Thoracic aorta (tissue), 2 donors: ENCODE data around the gene KRT13. TPM values are rescaled to one million over a fixed set of nuclear protein-coding genes. Genes with fewer than 3 reads are reported as not detected.

Experiments used
- ATAC-seq: fragments of 150-250 bp; one replicate; pipeline ENCODE4 v1.8.0; 2017; ENCODE audit warnings: low read depth; ENCODE audit not compliant: insufficient number of reproducible peaks, low FRiP score
- DNase-seq: peaks from one replicate; pipeline ENCODE4 v3.0.0-alpha.2; 2020; ENCODE audit warnings: low spot score
- H3K27ac ChIP-seq, 2 donors: fragments of 200-600 bp; sonication (generic); 1 replicate in 1 of 2; 2 replicates in 1 of 2; pipeline ENCODE4 v1.5.1; 2016; ENCODE audit warnings: mild to moderate bottlenecking in 2 of 2, moderate library complexity in 2 of 2
- H3K27me3 ChIP-seq: fragments of 200-600 bp; sonication (generic); replicated peaks from 2 replicates; pipeline ENCODE4 v1.6.0; 2016; ENCODE audit warnings: mild to moderate bottlenecking; ENCODE audit not compliant: insufficient read depth
- H3K36me3 ChIP-seq: fragments of 200-600 bp; sonication (generic); one replicate; pipeline ENCODE4 v1.5.1; 2016
- H3K4me1 ChIP-seq, 2 donors: fragments of 200-600 bp; sonication (generic); 1 replicate in 1 of 2; 2 replicates in 1 of 2; pipeline versions ENCODE4 v1.5.1 to v1.6.0; 2016; ENCODE audit warnings: low read depth in 2 of 2, mild to moderate bottlenecking in 1 of 2; ENCODE audit not compliant: control insufficient read depth in 1 of 2
- H3K4me3 ChIP-seq: fragments of 200-600 bp; sonication (generic); 2 replicates; pipeline ENCODE4 v1.5.1; 2016; ENCODE audit warnings: mild to moderate bottlenecking
- H3K9me3 ChIP-seq: fragments of 200-600 bp; sonication (generic); 2 replicates; pipeline ENCODE4 v1.5.1; 2016
- CTCF ChIP-seq: fragments of 200-600 bp; sonication (generic); IDR thresholded peaks from one replicate; pipeline ENCODE4 v1.5.1; 2019; ENCODE audit warnings: antibody characterized with exemption
- total RNA-seq, 2 donors: library from RNA; depleted of rRNA; stranded (reverse); fragments of >200 nt; gene quantifications; one replicate each; pipeline versions ENCODE4 v1.1.0 to v1.2.3, GENCODE V29; 2016

Gene KRT13
- total RNA-seq, 2 donors from 2014 or later: 1.4 TPM; not detected in 1

GRCh38 chr17:41468346-41468745 lies 37.1 kb downstream of the KRT13 start:
- no peak for TF ChIP-seq CTCF
- H3K9me3 ChIP-seq: no peaks in the 10 kb centered on the region
- H3K36me3 ChIP-seq: no peaks in the 10 kb centered on the region
- H3K4me3 ChIP-seq: no peak overlapping the region
- peaks cover 0 to 7% of the 10 kb centered on the region in 2 donors for H3K4me1 ChIP-seq
- DNase-seq (no peak), ATAC-seq (no peak)
- H3K27me3 ChIP-seq: no peaks in the 10 kb centered on the region
- H3K27ac ChIP-seq: no peak overlapping the region

GRCh38 chr17:41467561-41467960 lies 37.9 kb downstream of the KRT13 start:
- Histone ChIP-seq H3K27ac (no peak overlapping the region), H3K9me3 (no peaks in the 10 kb centered on the region), H3K4me1 (peaks cover 0 to 7% of the 10 kb centered on the region in 2 donors), H3K27me3 (no peaks in the 10 kb centered on the region), H3K36me3 (no peaks in the 10 kb centered on the region), H3K4me3 (no peak overlapping the region)
- no peak for TF ChIP-seq CTCF
- DNase-seq (no peak), ATAC-seq (no peak)

GRCh38 chr17:41466988-41467387 lies 38.4 kb downstream of the KRT13 start, which contains the start of gene KRT32:
KRT32 (minus strand) TSS chr17:41467386; CDS start chr17:41467325, 61 bp downstream.
- no peak for TF ChIP-seq CTCF
- Histone ChIP-seq H3K4me1 (peaks cover 0 to 7% of the 10 kb centered on the region in 2 donors), H3K4me3 (no peak within 1 kb of the TSS), H3K36me3 (no peaks in the 10 kb centered on the region), H3K27ac (no peak within 1 kb of the TSS), H3K27me3 (no peaks in the 10 kb centered on the region), H3K9me3 (no peaks in the 10 kb centered on the region)
- ATAC-seq (no peak), DNase-seq (no peak)

- DNase-seq (peak; percentile 21), ATAC-seq (no peak)
- H3K9me3 ChIP-seq: no peaks in the 10 kb centered on the region
- no peak for TF ChIP-seq CTCF
- peaks cover 0 to 7% of the 10 kb centered on the region in 2 donors for H3K4me1 ChIP-seq
- no peaks in the 10 kb centered on the region for H3K27me3 ChIP-seq
- no peaks in the 10 kb centered on the region for H3K36me3 ChIP-seq
- no peak overlapping the region for H3K27ac ChIP-seq
- H3K4me3 ChIP-seq: no peak overlapping the region
These were observed 40.7 kb downstream of the KRT13 start for GRCh38 chr17:41464682-41465081.

- H3K4me1 ChIP-seq: peaks cover 0 to 7% of the 10 kb centered on the region in 2 donors
- no peaks in the 10 kb centered on the region for H3K9me3 ChIP-seq
- DNase-seq (no peak), ATAC-seq (no peak)
- no peak for TF ChIP-seq CTCF
- no peak overlapping the region for H3K27ac ChIP-seq
- H3K4me3 ChIP-seq: no peak overlapping the region
- no peaks in the 10 kb centered on the region for H3K27me3 ChIP-seq
- H3K36me3 ChIP-seq: no peaks in the 10 kb centered on the region
These were observed 41.2 kb downstream of the KRT13 start for GRCh38 chr17:41464173-41464572.
